CD8-positive, alpha-beta memory T cell (primary cell): ENCODE results near the gene CSNK2A3. TPM values are rescaled to one million over a fixed set of nuclear protein-coding genes. Genes with fewer than 3 reads are reported as not detected.

Source experiments
- CTCF ChIA-PET: fragments of 350-600 bp; sonication (Branson Sonifier 250); formaldehyde crosslinking; loops from one replicate; lab custom pipeline; 2021; ENCODE audit warnings: antibody characterized with exemption; lab: Charles Lee
- POLR2A ChIA-PET: fragments of 350-600 bp; sonication (Branson Sonifier 250); formaldehyde crosslinking; loops from one replicate; lab custom pipeline; 2021; ENCODE audit warnings: antibody characterized with exemption; lab: Charles Lee
- DNase-seq, 5 donors: peaks; one replicate each; pipeline versions ENCODE4 v3.0.0 to v3.0.0-alpha.2; 2020 to 2022; ENCODE audit warnings: mixed read lengths in 1 of 5
- H3K27ac ChIP-seq: one replicate; pipeline ENCODE4 v1.7.0; 2013; ENCODE audit warnings: low read depth, mild to moderate bottlenecking, low read length, moderate library complexity
- H3K27me3 ChIP-seq: 2 replicates; pipeline ENCODE4 v1.7.0; 2013; ENCODE audit warnings: low read length, mild to moderate bottlenecking; ENCODE audit not compliant: insufficient read depth, poor library complexity, severe bottlenecking
- H3K36me3 ChIP-seq: 2 replicates; pipeline ENCODE4 v1.7.0; 2013; ENCODE audit warnings: mild to moderate bottlenecking, low read length, moderate library complexity; ENCODE audit not compliant: insufficient read depth
- H3K4me1 ChIP-seq: 2 replicates; pipeline ENCODE4 v1.7.0; 2013; ENCODE audit warnings: mild to moderate bottlenecking, low read length, moderate library complexity; ENCODE audit not compliant: insufficient read depth
- H3K4me3 ChIP-seq: 2 replicates; pipeline ENCODE4 v1.7.0; 2013; ENCODE audit warnings: mild to moderate bottlenecking, low read length
- H3K9me3 ChIP-seq: 2 replicates; pipeline ENCODE4 v1.7.0; 2013; ENCODE audit warnings: mild to moderate bottlenecking, low read length
- H3K27ac Mint-ChIP-seq, 8 donors: one replicate each; pipeline ENCODE4 v1.8.0; 2020 to 2021; ENCODE audit warnings: mixed read lengths in 8 of 8, mild to moderate bottlenecking in 6 of 8, inconsistent platforms in 3 of 8, moderate library complexity in 3 of 8
- H3K27me3 Mint-ChIP-seq, 2 donors: one replicate each; pipeline ENCODE4 v1.8.0; 2020 to 2021; ENCODE audit warnings: mixed read lengths in 2 of 2, mild to moderate bottlenecking in 1 of 2, moderate library complexity in 1 of 2
- H3K36me3 Mint-ChIP-seq, 3 donors: one replicate each; pipeline ENCODE4 v1.8.0; 2020 to 2021; ENCODE audit warnings: mixed read lengths in 3 of 3, inconsistent platforms in 1 of 3, mild to moderate bottlenecking in 1 of 3
- H3K4me1 Mint-ChIP-seq, 3 donors: one replicate each; pipeline ENCODE4 v1.8.0; 2020 to 2021; ENCODE audit warnings: mixed read lengths in 3 of 3, inconsistent platforms in 1 of 3, mild to moderate bottlenecking in 1 of 3
- H3K4me3 Mint-ChIP-seq, 7 donors: one replicate each; pipeline ENCODE4 v1.8.0; 2020 to 2021; ENCODE audit warnings: mixed read lengths in 7 of 7, mild to moderate bottlenecking in 6 of 7, moderate library complexity in 4 of 7, inconsistent platforms in 2 of 7
- H3K9me3 Mint-ChIP-seq, 5 donors: one replicate each; pipeline ENCODE4 v1.8.0; 2020 to 2022; ENCODE audit warnings: mixed read lengths in 5 of 5, mild to moderate bottlenecking in 3 of 5, moderate library complexity in 2 of 5, inconsistent platforms in 1 of 5
- polyA plus RNA-seq: library from polyadenylated mRNA; unstranded; fragments of 300-500 nt; fragmentation: Illumina TruSeq; gene quantifications from one replicate; pipeline ENCODE4 v1.2.3, GENCODE V29; 2021
- total RNA-seq, 2 experiments: library from RNA; stranded (reverse); gene quantifications; one replicate each; pipeline ENCODE4 v1.2.3, GENCODE V29; 2021

The CSNK2A3 gene
- total and polyA plus RNA-seq, 3 experiments from 2014 or later, result 1.1 to 2.6 (median 2.6) TPM

DNA sequence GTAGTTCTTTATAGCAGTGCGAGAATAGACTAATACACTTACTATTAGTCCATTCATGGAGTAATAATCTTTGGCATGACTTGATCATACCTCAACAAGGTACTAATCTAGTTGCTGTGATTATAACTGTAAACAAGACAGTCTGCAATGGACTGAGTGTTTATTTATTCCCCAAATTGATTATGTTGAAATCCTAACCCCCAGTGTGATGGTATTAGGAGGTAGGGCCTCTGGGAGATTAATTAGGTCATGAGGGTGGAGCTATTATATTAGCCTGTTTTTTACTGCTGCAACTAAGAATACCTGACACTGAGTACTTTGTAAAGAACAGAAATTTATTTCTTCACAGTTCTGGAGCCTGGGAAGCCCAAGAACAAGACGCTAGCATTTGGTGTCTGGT lies 30.9 kb upstream of the CSNK2A3 start:
- no peaks in the 10 kb centered on the region for H3K4me1 Mint-ChIP-seq
- no peaks in the 10 kb centered on the region for H3K4me1 ChIP-seq
- DNase-seq, result no peak
- H3K4me3 ChIP-seq, result no peak overlapping the region
- no peak overlapping the region for H3K4me3 Mint-ChIP-seq
- H3K9me3 Mint-ChIP-seq, result peaks cover 0 to 2% (median 0%) of the 10 kb centered on the region in 5 donors
- peak overlapping the region in 1 of 8 donors; percentile 3 for H3K27ac Mint-ChIP-seq
- ChIA-PET POLR2A (no interaction called here), CTCF (no interaction called here)
- H3K36me3 ChIP-seq, result no peaks in the 10 kb centered on the region
- no peaks in the 10 kb centered on the region for H3K27me3 ChIP-seq
- H3K27me3 Mint-ChIP-seq, result peaks cover 8 to 13% of the 10 kb centered on the region in 2 donors
- H3K36me3 Mint-ChIP-seq, result no peaks in the 10 kb centered on the region
- H3K9me3 ChIP-seq, result no peaks in the 10 kb centered on the region
- H3K27ac ChIP-seq, result no peak overlapping the region

DNA sequence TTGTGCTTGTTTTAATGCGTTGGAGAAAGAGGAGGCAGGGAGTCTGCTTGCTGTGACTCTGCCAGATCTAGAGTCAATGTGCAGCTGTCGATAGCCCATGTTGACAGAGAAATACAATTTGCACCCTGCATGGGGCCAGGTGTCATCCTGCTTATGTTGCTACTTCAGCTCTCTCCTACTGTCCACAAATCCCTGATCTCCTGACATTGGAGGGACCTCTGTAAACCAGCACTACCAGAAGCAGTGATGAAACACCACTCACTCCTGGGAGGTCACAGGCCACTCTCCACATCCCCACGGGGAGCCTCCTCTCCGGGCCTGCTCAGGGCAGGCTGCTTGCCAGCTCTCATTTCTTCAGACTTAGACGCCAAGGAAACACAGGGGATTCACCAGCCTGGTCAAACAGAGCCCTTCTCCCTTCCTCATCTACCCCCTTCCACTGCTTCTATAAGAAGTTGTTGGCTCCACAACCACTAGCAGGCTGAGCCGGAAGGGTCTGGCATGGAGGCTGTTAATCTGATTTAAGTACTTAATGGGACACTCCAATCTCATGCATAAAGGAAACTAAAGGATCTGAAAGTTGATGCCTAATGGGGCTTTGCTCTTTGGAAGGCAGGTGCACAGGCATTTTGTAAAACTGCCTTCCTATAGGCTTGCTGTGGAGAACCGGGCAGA lies 29.9 kb upstream of the CSNK2A3 start:
- ChIA-PET POLR2A (no interaction called here), CTCF (no interaction called here)
- Histone ChIP-seq H3K27me3 (no peaks in the 10 kb centered on the region), H3K4me3 (no peak overlapping the region), H3K9me3 (no peaks in the 10 kb centered on the region), H3K4me1 (no peaks in the 10 kb centered on the region), H3K36me3 (no peaks in the 10 kb centered on the region), H3K27ac (no peak overlapping the region)
- Mint-ChIP-seq H3K4me3 (no peak overlapping the region), H3K36me3 (no peaks in the 10 kb centered on the region), H3K27me3 (peaks cover 7 to 8% of the 10 kb centered on the region in 2 donors), H3K27ac (no peak overlapping the region), H3K4me1 (no peaks in the 10 kb centered on the region), H3K9me3 (peaks cover 0 to 2% (median 0%) of the 10 kb centered on the region in 5 donors)
- no peak for DNase-seq

DNA sequence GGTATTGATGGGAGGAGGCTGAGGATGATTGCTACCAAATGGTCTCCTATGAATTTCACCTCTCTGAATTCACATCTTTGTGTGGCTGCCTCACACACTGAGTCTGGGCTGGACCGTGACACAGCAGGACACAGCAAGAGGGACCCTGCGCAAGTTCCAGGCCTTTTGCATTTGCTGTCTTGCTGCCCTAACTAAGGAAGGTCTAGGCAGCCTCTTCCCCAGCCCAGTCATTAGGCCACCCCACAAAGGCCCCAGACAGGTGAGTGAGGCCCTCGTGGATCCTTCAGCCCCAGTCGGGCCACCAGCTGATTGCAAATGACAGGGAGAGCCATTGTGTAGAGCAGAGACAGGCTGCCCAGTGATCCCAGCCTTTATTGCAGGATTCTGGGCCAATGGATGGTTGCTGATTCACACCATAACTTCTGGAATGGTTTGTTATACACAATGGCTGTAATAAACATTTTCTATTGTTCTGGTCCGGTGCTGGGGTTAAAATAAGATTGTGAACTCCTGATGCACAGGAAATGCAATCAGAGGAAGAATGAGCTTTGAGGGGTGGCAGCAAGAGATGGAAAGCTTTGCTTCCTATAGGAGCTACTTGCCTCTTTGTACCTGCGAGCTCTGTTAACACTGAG lies 28.5 kb upstream of the CSNK2A3 start:
- peaks cover 0 to 8% of the 10 kb centered on the region in 2 donors for H3K27me3 Mint-ChIP-seq
- Histone ChIP-seq H3K27ac (no peak overlapping the region), H3K27me3 (no peaks in the 10 kb centered on the region), H3K4me3 (no peak overlapping the region), H3K36me3 (no peaks in the 10 kb centered on the region), H3K4me1 (no peaks in the 10 kb centered on the region), H3K9me3 (no peaks in the 10 kb centered on the region)
- H3K36me3 Mint-ChIP-seq, result no peaks in the 10 kb centered on the region
- H3K4me1 Mint-ChIP-seq, result no peaks in the 10 kb centered on the region
- H3K27ac Mint-ChIP-seq, result no peak overlapping the region
- no peak for DNase-seq
- CTCF ChIA-PET, result no interaction called here
- peaks cover 0 to 2% (median 0%) of the 10 kb centered on the region in 5 donors for H3K9me3 Mint-ChIP-seq
- POLR2A ChIA-PET, result no interaction called here
- no peak overlapping the region for H3K4me3 Mint-ChIP-seq

DNA sequence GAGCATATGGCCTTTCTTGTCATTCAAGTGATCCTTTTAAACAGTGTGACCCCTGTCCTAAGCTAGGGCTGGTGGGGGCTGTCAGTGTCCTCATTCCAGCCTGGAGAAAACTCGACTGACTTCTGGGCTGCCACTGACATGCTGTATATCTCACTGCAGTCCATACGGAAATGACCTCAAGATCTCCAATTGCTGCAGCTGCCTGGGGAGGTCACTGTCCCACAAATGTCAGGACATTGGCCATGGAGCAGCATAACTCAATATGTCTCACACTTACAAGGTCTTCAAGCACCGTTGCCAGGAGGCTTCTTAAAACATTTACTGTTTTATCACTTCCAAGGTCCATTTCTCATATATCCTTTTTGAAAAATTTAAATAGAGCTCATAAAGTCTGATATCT lies 27.8 kb upstream of the CSNK2A3 start:
- Histone ChIP-seq H3K27ac (no peak overlapping the region), H3K9me3 (no peaks in the 10 kb centered on the region), H3K4me1 (no peaks in the 10 kb centered on the region), H3K27me3 (no peaks in the 10 kb centered on the region), H3K36me3 (no peaks in the 10 kb centered on the region), H3K4me3 (no peak overlapping the region)
- Mint-ChIP-seq H3K27ac (no peak overlapping the region), H3K4me1 (no peaks in the 10 kb centered on the region), H3K27me3 (peaks cover 0 to 5% of the 10 kb centered on the region in 2 donors), H3K4me3 (no peak overlapping the region), H3K36me3 (no peaks in the 10 kb centered on the region), H3K9me3 (peaks cover 0 to 2% (median 0%) of the 10 kb centered on the region in 5 donors)
- DNase-seq, result no peak
- ChIA-PET POLR2A (no interaction called here), CTCF (no interaction called here)

DNA sequence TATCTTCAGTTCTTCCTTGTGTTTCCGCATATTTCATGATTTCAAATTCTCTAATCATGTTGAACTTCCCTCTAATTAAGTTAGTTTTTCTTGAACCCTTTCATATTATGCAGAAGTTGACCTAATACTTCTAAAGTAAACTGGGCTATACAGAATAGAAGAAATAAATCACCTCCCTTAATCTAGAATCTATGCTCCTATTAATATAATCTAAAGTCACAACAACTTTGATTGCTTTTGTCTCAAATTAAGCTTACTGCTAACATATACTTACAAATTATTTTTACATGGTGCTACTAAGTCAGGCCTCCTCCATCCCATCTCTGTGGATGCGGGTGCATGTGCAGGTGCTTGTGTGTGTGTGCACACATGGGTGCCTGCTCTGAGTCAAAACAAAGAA lies 27.3 kb upstream of the CSNK2A3 start:
- H3K27ac ChIP-seq, result no peak overlapping the region
- no peak overlapping the region for H3K27ac Mint-ChIP-seq
- H3K9me3 Mint-ChIP-seq, result peaks cover 0 to 2% (median 0%) of the 10 kb centered on the region in 5 donors
- no peaks in the 10 kb centered on the region for H3K36me3 ChIP-seq
- H3K36me3 Mint-ChIP-seq, result no peaks in the 10 kb centered on the region
- CTCF ChIA-PET, result no interaction called here
- no peaks in the 10 kb centered on the region for H3K4me1 Mint-ChIP-seq
- no peaks in the 10 kb centered on the region for H3K9me3 ChIP-seq
- H3K4me1 ChIP-seq, result no peaks in the 10 kb centered on the region
- H3K27me3 Mint-ChIP-seq, result peaks cover 0 to 5% of the 10 kb centered on the region in 2 donors
- POLR2A ChIA-PET, result no interaction called here
- no peak overlapping the region for H3K4me3 Mint-ChIP-seq
- no peak overlapping the region for H3K4me3 ChIP-seq
- no peaks in the 10 kb centered on the region for H3K27me3 ChIP-seq
- no peak for DNase-seq

DNA sequence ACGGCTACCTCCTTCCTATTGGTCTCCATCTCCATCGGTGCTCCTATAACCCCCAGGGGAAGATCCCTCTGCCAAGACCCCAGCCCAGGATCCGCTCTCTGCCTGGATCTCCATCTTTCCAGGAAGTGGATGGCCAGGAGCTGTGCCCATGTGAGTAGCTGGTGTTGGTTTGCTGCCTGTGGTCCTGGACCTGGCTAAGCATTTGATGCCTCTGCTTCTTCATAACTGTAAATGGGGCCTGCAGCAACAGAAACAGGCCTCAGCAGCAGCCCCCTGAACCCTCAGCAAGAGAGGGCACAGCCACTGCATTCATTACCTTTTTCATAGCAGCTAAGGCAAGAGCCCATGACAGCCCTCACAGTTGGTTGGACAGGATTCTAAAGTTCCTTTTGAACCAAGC lies 26.6 kb upstream of the CSNK2A3 start:
- Histone ChIP-seq H3K36me3 (no peaks in the 10 kb centered on the region), H3K4me1 (no peaks in the 10 kb centered on the region), H3K9me3 (no peaks in the 10 kb centered on the region), H3K27ac (no peak overlapping the region), H3K4me3 (no peak overlapping the region), H3K27me3 (no peaks in the 10 kb centered on the region)
- H3K9me3 Mint-ChIP-seq, result peaks cover 0 to 2% (median 0%) of the 10 kb centered on the region in 5 donors
- no peak overlapping the region for H3K4me3 Mint-ChIP-seq
- peaks cover 0 to 5% of the 10 kb centered on the region in 2 donors for H3K27me3 Mint-ChIP-seq
- ChIA-PET POLR2A (no interaction called here), CTCF (no interaction called here)
- no peaks in the 10 kb centered on the region for H3K4me1 Mint-ChIP-seq
- H3K27ac Mint-ChIP-seq, result no peak overlapping the region
- no peak for DNase-seq
- no peaks in the 10 kb centered on the region for H3K36me3 Mint-ChIP-seq

DNA sequence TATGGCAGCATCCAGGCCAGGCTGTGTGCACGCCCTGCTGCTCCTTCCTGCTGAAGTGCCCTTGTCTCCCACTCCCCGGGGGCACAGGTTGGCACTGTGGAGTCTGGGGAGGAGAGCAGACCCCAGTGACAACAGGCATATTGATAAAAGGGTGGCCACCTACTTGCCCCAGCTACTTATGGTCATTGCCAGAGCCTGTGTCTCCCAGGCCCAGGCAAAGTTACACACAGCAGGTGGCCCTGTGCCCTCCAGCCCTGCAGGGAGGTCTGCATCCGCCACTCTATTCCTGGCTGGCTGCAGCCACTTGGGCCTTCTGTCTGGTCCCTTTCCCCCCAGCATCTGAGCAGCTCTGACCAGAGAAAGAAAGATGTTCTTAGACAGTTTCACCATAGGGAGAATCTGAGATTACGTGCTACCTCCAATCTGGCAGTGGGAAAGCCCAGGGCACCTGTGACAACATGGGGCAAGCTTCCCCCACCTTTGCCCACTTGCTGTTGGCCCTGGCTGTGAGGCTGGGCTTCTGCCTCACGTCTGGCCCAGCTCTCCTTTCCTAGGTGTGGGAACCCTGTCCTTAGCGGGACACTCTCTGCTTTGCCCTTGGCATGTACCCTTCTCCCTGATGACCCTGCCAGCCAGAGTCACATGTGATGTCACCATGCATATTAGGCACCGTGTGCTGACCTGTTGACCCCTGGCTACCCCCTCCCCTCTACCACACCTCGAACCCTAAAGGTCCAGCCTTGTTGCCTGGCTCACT lies 25.3 kb upstream of the CSNK2A3 start:
- no peaks in the 10 kb centered on the region for H3K36me3 ChIP-seq
- Mint-ChIP-seq H3K27me3 (peaks cover under 1 to 8% of the 10 kb centered on the region in 2 donors), H3K4me3 (no peak overlapping the region), H3K9me3 (peaks cover 0 to 2% (median 0%) of the 10 kb centered on the region in 5 donors), H3K4me1 (no peaks in the 10 kb centered on the region), H3K36me3 (no peaks in the 10 kb centered on the region), H3K27ac (no peak overlapping the region)
- no peaks in the 10 kb centered on the region for H3K4me1 ChIP-seq
- H3K27me3 ChIP-seq, result no peaks in the 10 kb centered on the region
- H3K9me3 ChIP-seq, result no peaks in the 10 kb centered on the region
- DNase-seq, result no peak
- ChIA-PET CTCF (no interaction called here), POLR2A (no interaction called here)
- H3K4me3 ChIP-seq, result no peak overlapping the region
- no peak overlapping the region for H3K27ac ChIP-seq
